GM12878 (cell line): ENCODE results near the gene SLC35G2. TPM values are rescaled to one million over a fixed set of nuclear protein-coding genes. Genes with fewer than 3 reads are reported as not detected.

ENCODE experiments used
- ATAC-seq: fragments of 200-7000 bp; cut with Tn5 transposase; 3 replicates; pipeline ENCODE4 v1.9.1; 2020; ENCODE audit warnings: mild to moderate bottlenecking, moderate library complexity
- BruUV-seq: library from RNA; stranded (reverse); fragments of 400-500 nt; replicated peaks from 2 replicates; lab custom pipeline; 2021; lab: Mats Ljungman, UMichigan
- CTCF ChIA-PET: fragments of 300-600 bp; sonication (Branson Sonifier 250); formaldehyde crosslinking; extraction: SDS; loops from one replicate; lab custom pipeline; 2021; ENCODE audit warnings: inconsistent platforms; lab: Yijun Ruan, JAX
- POLR2A ChIA-PET: fragments of 350-600 bp; formaldehyde crosslinking; extraction: SDS; loops from one replicate; lab custom pipeline; 2021; ENCODE audit warnings: inconsistent platforms; lab: Charles Lee
- RAD21 ChIA-PET: fragments of 300-600 bp; sonication (Branson Sonifier 250); formaldehyde crosslinking; loops from one replicate; lab custom pipeline; 2023; ENCODE audit warnings: antibody characterized with exemption; ENCODE audit not compliant: unreplicated experiment; lab: Charles Lee
- SMC1A ChIA-PET: fragments of 300-600 bp; sonication (Branson Sonifier 250); formaldehyde crosslinking; loops from one replicate; lab custom pipeline; 2023; ENCODE audit not compliant: unreplicated experiment, uncharacterized antibody; lab: Charles Lee
- DNase-seq: peaks from one replicate; pipeline ENCODE4 v3.0.0-alpha.2; 2011; ENCODE audit warnings: low read depth, low spot score
- FAIRE-seq: peaks from 3 replicates; lab custom pipeline; 2011; peaks lifted over from hg19 to GRCh38; lab: Jason Lieb, UNC
- H2AFZ ChIP-seq: 2 replicates; pipeline ENCODE4 v1.6.0; 2011; ENCODE audit warnings: low read depth, low read length, control low read depth; ENCODE audit not compliant: control insufficient read depth
- H3K27ac ChIP-seq: 2 replicates; pipeline ENCODE4 v1.5.1; 2011; ENCODE audit warnings: control low read depth; ENCODE audit not compliant: control insufficient read depth, insufficient read depth
- H3K27me3 ChIP-seq, 2 experiments: replicated peaks in 1 of 2; 2 replicates each; pipeline versions ENCODE4 v1.6.0 to v1.6.1; 2011; ENCODE audit warnings: low read length in 1 of 2; ENCODE audit not compliant: control insufficient read depth in 2 of 2, insufficient read depth in 2 of 2
- H3K36me3 ChIP-seq, 2 experiments: 2 replicates each; pipeline ENCODE4 v1.5.1; 2011; ENCODE audit warnings: low read length in 1 of 2; ENCODE audit not compliant: control insufficient read depth in 2 of 2, insufficient read depth in 2 of 2
- H3K4me1 ChIP-seq: 2 replicates; pipeline ENCODE4 v1.6.1; 2011; ENCODE audit warnings: mild to moderate bottlenecking, low read length, moderate library complexity, mixed read lengths; ENCODE audit not compliant: control insufficient read depth, insufficient read depth
- H3K4me2 ChIP-seq: 2 replicates; pipeline ENCODE4 v1.6.0; 2011; ENCODE audit warnings: control low read depth; ENCODE audit not compliant: control insufficient read depth, insufficient read depth
- H3K4me3 ChIP-seq: fragments of 200-600 bp; sonication (generic); 2 replicates; pipeline ENCODE4 v1.5.1; 2016
- H3K79me2 ChIP-seq: 2 replicates; pipeline ENCODE4 v1.6.0; 2011; ENCODE audit warnings: low read length; ENCODE audit not compliant: control insufficient read depth, insufficient read depth
- H3K9ac ChIP-seq: 2 replicates; pipeline ENCODE4 v1.8.0; 2011; ENCODE audit warnings: low read length, control low read depth, mixed read lengths; ENCODE audit not compliant: control insufficient read depth, insufficient read depth
- H3K9me3 ChIP-seq: replicated peaks from 3 replicates; pipeline ENCODE4 v1.5.1; 2011; ENCODE audit warnings: mild to moderate bottlenecking, low read length; ENCODE audit not compliant: control insufficient read depth, insufficient read depth
- H4K20me1 ChIP-seq: 2 replicates; pipeline ENCODE4 v1.6.0; 2011; ENCODE audit not compliant: control insufficient read depth, insufficient read depth
- CEBPB ChIP-seq, 2 experiments: fragments of 150-350 bp in 1 of 2; IDR thresholded peaks; 2 replicates each; pipeline ENCODE4 v1.6.1; 2012 to 2014; ENCODE audit warnings: low read depth in 2 of 2, low read length in 2 of 2, borderline replicate concordance in 1 of 2, inconsistent platforms in 1 of 2
- CHD2 ChIP-seq: IDR thresholded peaks from 2 replicates; pipeline ENCODE4 v1.6.1; 2011; ENCODE audit warnings: low read depth, low read length, improper control_type of control experiment, borderline replicate concordance
- IKZF2 ChIP-seq, 2 experiments: fragments of 450-650 bp; IDR thresholded peaks; 2 replicates each; pipeline ENCODE4 v1.6.1; 2017; ENCODE audit warnings: mild to moderate bottlenecking in 2 of 2, moderate library complexity in 2 of 2
- MEF2A ChIP-seq: IDR thresholded peaks from 2 replicates; pipeline ENCODE4 v1.6.1; 2011; ENCODE audit warnings: low read depth, mild to moderate bottlenecking, low read length, moderate library complexity; ENCODE audit not compliant: insufficient read depth
- NRF1 ChIP-seq: conservative IDR thresholded peaks from 2 replicates; pipeline ENCODE4 v1.6.1; 2011; ENCODE audit warnings: mild to moderate bottlenecking, low read depth, low read length, improper control_type of control experiment
- RFX5 ChIP-seq: IDR thresholded peaks from 2 replicates; pipeline ENCODE4 v1.6.1; 2011; ENCODE audit warnings: low read depth, low read length, improper control_type of control experiment
- RUNX3 ChIP-seq: IDR thresholded peaks from 2 replicates; pipeline ENCODE4 v1.6.1; 2012; ENCODE audit warnings: low read length, inconsistent platforms
- SIN3A ChIP-seq: IDR thresholded peaks from 2 replicates; pipeline ENCODE4 v1.6.1; 2012; ENCODE audit warnings: low read depth, low read length, improper control_type of control experiment
- SMC3 ChIP-seq: IDR thresholded peaks from 2 replicates; pipeline ENCODE4 v1.6.1; 2011; ENCODE audit warnings: low read length, improper control_type of control experiment, borderline replicate concordance
- SREBF1 ChIP-seq: IDR thresholded peaks from 2 replicates; pipeline ENCODE4 v1.6.1; 2012; ENCODE audit warnings: mild to moderate bottlenecking, low read length
- SUPT20H ChIP-seq: IDR thresholded peaks from 2 replicates; pipeline ENCODE4 v1.6.1; 2011; ENCODE audit warnings: low read depth, mild to moderate bottlenecking, low read length, moderate library complexity, borderline replicate concordance; ENCODE audit not compliant: control insufficient read depth
- TCF3 ChIP-seq: IDR thresholded peaks from 2 replicates; pipeline ENCODE4 v1.6.1; 2012; ENCODE audit warnings: low read depth, mild to moderate bottlenecking, low read length, borderline replicate concordance; ENCODE audit not compliant: insufficient read depth
- WRNIP1 ChIP-seq: IDR thresholded peaks from 2 replicates; pipeline ENCODE4 v1.6.1; 2011; ENCODE audit warnings: low read depth, low read length, improper control_type of control experiment, borderline replicate concordance
- ZBED1 ChIP-seq: IDR thresholded peaks from 2 replicates; pipeline ENCODE4 v1.6.1; 2016; ENCODE audit warnings: borderline replicate concordance
- WGBS: methylation state at CpG from one replicate; pipeline ENCODE4 v1.1.6; 2016; ENCODE audit warnings: low lambda C conversion rate; ENCODE audit not compliant: insufficient replicate concordance, insufficient coverage; ENCODE audit errors: missing lambda C conversion rate; 5-methylcytosine and 5-hydroxymethylcytosine counted together
- in situ Hi-C: fragments of 300-500 bp; cut with MboI; formaldehyde crosslinking; loops from 9 replicates; pipeline ENCODE4 v1.14.3; 2018; ENCODE audit warnings: mixed read lengths
- intact Hi-C: fragments of 100-400 bp; cut with micrococcal nuclease; formaldehyde crosslinking; loops from one replicate; pipeline ENCODE4 v1.14.2; 2022; ENCODE audit not compliant: unreplicated experiment
- polyA plus RNA-seq, 11 experiments: library from polyadenylated mRNA; depleted of rRNA in 4 of 11; unstranded in 6 of 11; stranded (reverse) in 5 of 11; fragments of >200 nt; fragmentation: Nextera tagmentation in 4 of 11; fragmentation: Illumina TruSeq in 1 of 11; extraction: Ambion mirVana in 4 of 11; extraction: Trizol in 1 of 11; gene quantifications; 1 replicate in 1 of 11; 2 replicates in 10 of 11; pipeline versions ENCODE4 v1.2.1 to v1.2.3, GENCODE V29; 2011 to 2016; ENCODE audit warnings: inconsistent platforms in 2 of 11, missing spikeins in 2 of 11, low read depth in 1 of 11
- total RNA-seq, 4 experiments: library from RNA; depleted of rRNA in 3 of 4; stranded (reverse); fragments of >200 nt in 3 of 4; fragmentation: Illumina TruSeq in 1 of 4; extraction: Trizol in 1 of 4; gene quantifications; 2 replicates each; pipeline versions ENCODE4 v1.2.1 to v1.2.3, GENCODE V29; 2013 to 2021
- TF ChIP-seq, protein P1 (sequence below): IDR thresholded peaks from 2 replicates; pipeline ENCODE4 v1.6.1; 2012; ENCODE audit warnings: low read length, inconsistent platforms

The SLC35G2 gene
- total and polyA plus RNA-seq, 10 of the 15 experiments (the other 5 are each of a cell fraction or from before 2014, with no cell fraction given) = 0.11 to 1.9 (median 0.27) TPM

DNA sequence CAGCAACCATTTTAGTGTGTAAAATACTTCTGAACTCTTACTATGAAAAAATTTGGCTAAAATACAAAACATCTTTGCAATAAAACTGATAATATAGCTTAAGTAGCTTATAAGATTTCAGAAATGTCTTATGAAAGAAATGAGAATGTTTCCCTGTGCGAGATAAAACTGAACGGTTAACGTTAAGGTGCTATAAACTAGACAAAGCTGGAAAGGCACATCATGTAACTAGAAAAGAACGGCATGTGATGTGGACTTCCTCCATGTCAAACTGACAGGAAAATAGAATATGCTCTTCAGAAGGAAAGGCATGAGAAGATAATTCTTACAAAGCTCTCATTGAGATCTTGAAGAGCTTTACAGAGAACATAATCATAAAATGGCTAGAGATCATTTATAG lies 79.6 kb downstream of the SLC35G2 start:
- in situ Hi-C loops (no loop called here), intact Hi-C loops (no loop called here)
- Histone ChIP-seq H3K79me2 (peaks cover 55% of the 10 kb centered on the region), H3K9ac (no peak overlapping the region), H2AFZ (no peak overlapping the region), H4K20me1 (no peaks in the 10 kb centered on the region), H3K4me3 (no peak overlapping the region), H3K27ac (no peak overlapping the region), H3K9me3 (peaks cover 31% of the 10 kb centered on the region), H3K4me1 (peaks cover 4% of the 10 kb centered on the region; the same call in 1 of the 2 replicates), H3K4me2 (no peak overlapping the region), H3K36me3 (no peaks in the 10 kb centered on the region), H3K27me3 (no peaks in the 10 kb centered on the region)
- ATAC-seq (no peak), DNase-seq (no peak), FAIRE-seq (no peak)
- TF ChIP-seq ZBED1 = no peak
- no peak for TF ChIP-seq SIN3A
- TF ChIP-seq, protein P1, sequence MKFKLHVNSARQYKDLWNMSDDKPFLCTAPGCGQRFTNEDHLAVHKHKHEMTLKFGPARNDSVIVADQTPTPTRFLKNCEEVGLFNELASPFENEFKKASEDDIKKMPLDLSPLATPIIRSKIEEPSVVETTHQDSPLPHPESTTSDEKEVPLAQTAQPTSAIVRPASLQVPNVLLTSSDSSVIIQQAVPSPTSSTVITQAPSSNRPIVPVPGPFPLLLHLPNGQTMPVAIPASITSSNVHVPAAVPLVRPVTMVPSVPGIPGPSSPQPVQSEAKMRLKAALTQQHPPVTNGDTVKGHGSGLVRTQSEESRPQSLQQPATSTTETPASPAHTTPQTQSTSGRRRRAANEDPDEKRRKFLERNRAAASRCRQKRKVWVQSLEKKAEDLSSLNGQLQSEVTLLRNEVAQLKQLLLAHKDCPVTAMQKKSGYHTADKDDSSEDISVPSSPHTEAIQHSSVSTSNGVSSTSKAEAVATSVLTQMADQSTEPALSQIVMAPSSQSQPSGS = no peak
- TF ChIP-seq SREBF1 = no peak
- TF ChIP-seq CHD2 = no peak
- no peak for TF ChIP-seq RFX5
- no peak for TF ChIP-seq NRF1
- TF ChIP-seq RUNX3 = no peak
- TF ChIP-seq CEBPB (IDR thresholded peaks at IDR 0.05; ENCODE audit: borderline replicate concordance in 1 of 2, low read depth in 2 of 2, low read length in 2 of 2) = no peak
- no peak for TF ChIP-seq WRNIP1
- TF ChIP-seq SUPT20H = no peak
- TF ChIP-seq TCF3 = no peak
- TF ChIP-seq SMC3 = no peak
- TF ChIP-seq MEF2A = no peak
- TF ChIP-seq IKZF2 (IDR thresholded peaks at IDR 0.05) = no peak
- CTCF ChIA-PET = interaction anchor here (0.6 to 1.8 kb wide), 5 partner anchors 9 to 76 kb away, joined by 3 to 5 read pairs (median 4); no protein-coding TSS in a partner anchor
- POLR2A ChIA-PET = interaction anchor here (1.1 kb wide), 2 partner anchors 13 to 14 kb away, joined by 3 to 4 read pairs; no protein-coding TSS in a partner anchor
- 100% methylated on average over 4 of the region's 4 CpGs for WGBS
- BruUV-seq = no TSS peak
- RAD21 ChIA-PET = interaction anchor here (1.1 to 3.1 kb wide), 5 partner anchors 11 to 116 kb away, joined by 3 to 10 read pairs (median 6); partner anchors contain the start of gene NCK1
- SMC1A ChIA-PET = interaction anchor here (0.7 to 4.2 kb wide), 7 partner anchors 12 to 352 kb away, joined by 3 to 28 read pairs (median 3); partner anchors contain the start of gene NCK1
